HepG2 (cell line): Measurements from ENCODE around the gene SGF29. TPM values are rescaled to one million over a fixed set of nuclear protein-coding genes. Genes with fewer than 3 reads are reported as not detected.

Source experiments
- KDM5B ChIP-seq: sonication (generic); formaldehyde crosslinking; IDR thresholded peaks from 2 replicates; pipeline ENCODE4 v1.4.0; 2020; ENCODE audit warnings: missing genetic modification reagents, mild to moderate bottlenecking, borderline replicate concordance
- KLF9 ChIP-seq: IDR thresholded peaks from 2 replicates; pipeline ENCODE4 v1.6.1; 2016; ENCODE audit warnings: low read depth
- MAFG ChIP-seq: sonication (generic); formaldehyde crosslinking; IDR thresholded peaks from 2 replicates; pipeline ENCODE4 v1.5.1; 2020; ENCODE audit warnings: mild to moderate bottlenecking, missing genetic modification reagents
- NPAS2 ChIP-seq: sonication (generic); formaldehyde crosslinking; IDR thresholded peaks from 2 replicates; pipeline ENCODE4 v1.8.0; 2022; ENCODE audit warnings: mild to moderate bottlenecking, missing genetic modification reagents, borderline replicate concordance
- PHF20 ChIP-seq: sonication (generic); formaldehyde crosslinking; IDR thresholded peaks from 2 replicates; pipeline ENCODE4 v1.5.0; 2020; ENCODE audit warnings: mild to moderate bottlenecking, missing genetic modification reagents
- SRSF9 ChIP-seq: fragments of 200-400 bp; formaldehyde crosslinking; IDR thresholded peaks from 2 replicates; pipeline ENCODE4 v1.6.1; 2018; ENCODE audit warnings: borderline replicate concordance, mild to moderate bottlenecking, low read depth, low read length; ENCODE audit not compliant: insufficient read depth, poor library complexity, severe bottlenecking
- SRY ChIP-seq: sonication (generic); formaldehyde crosslinking; IDR thresholded peaks from 2 replicates; pipeline ENCODE4 v1.8.0; 2022; ENCODE audit warnings: mild to moderate bottlenecking, missing genetic modification reagents
- ZNF530 ChIP-seq: sonication (generic); formaldehyde crosslinking; IDR thresholded peaks from 2 replicates; pipeline ENCODE4 v1.5.0; 2020; ENCODE audit warnings: low read depth, mild to moderate bottlenecking, missing genetic modification reagents
- ZNF547 ChIP-seq: sonication (generic); formaldehyde crosslinking; IDR thresholded peaks from 2 replicates; pipeline ENCODE4 v1.5.1; 2020; ENCODE audit warnings: mild to moderate bottlenecking, missing genetic modification reagents
- ZNF878 ChIP-seq: sonication (generic); formaldehyde crosslinking; IDR thresholded peaks from 2 replicates; pipeline ENCODE4 v1.8.1; 2023; ENCODE audit warnings: mild to moderate bottlenecking, missing genetic modification reagents, moderate library complexity
- polyA plus RNA-seq, 8 experiments: library from polyadenylated mRNA; depleted of rRNA in 3 of 8; stranded (reverse) in 7 of 8; unstranded in 1 of 8; fragments of >200 nt; fragmentation: Illumina TruSeq in 4 of 8; extraction: Trizol in 4 of 8; gene quantifications; 2 replicates each; pipeline versions ENCODE4 v1.2.1 to v1.2.3, GENCODE V29; 2011 to 2016; ENCODE audit warnings: low read depth in 4 of 8, missing spikeins in 1 of 8, mixed read lengths in 1 of 8; ENCODE audit not compliant: insufficient read depth in 1 of 8
- total RNA-seq, 5 experiments: library from RNA; depleted of rRNA; stranded (reverse); fragments of >200 nt; fragmentation: Illumina TruSeq; extraction: Trizol; gene quantifications; 2 replicates each; pipeline ENCODE4 v1.2.3, GENCODE V29; 2016; ENCODE audit warnings: low read depth in 1 of 5
- TF ChIP-seq, protein P1 (sequence below): sonication (generic); formaldehyde crosslinking; IDR thresholded peaks from 2 replicates; pipeline ENCODE4 v1.5.1; 2020; ENCODE audit warnings: missing genetic modification reagents, mild to moderate bottlenecking, borderline replicate concordance
- TF ChIP-seq, protein P2 (sequence below): IDR thresholded peaks from 2 replicates; pipeline ENCODE4 v1.6.1; 2012; ENCODE audit warnings: inconsistent platforms
- TF ChIP-seq, protein P3 (sequence below): sonication (generic); formaldehyde crosslinking; IDR thresholded peaks from 2 replicates; pipeline ENCODE4 v1.4.0; 2020; ENCODE audit warnings: low read depth, missing genetic modification reagents

Gene SGF29
- total and polyA plus RNA-seq, 2 of the 13 experiments (the other 11 are each of a cell fraction or from before 2014, with no cell fraction given): 5.0 to 29.4 TPM

DNA sequence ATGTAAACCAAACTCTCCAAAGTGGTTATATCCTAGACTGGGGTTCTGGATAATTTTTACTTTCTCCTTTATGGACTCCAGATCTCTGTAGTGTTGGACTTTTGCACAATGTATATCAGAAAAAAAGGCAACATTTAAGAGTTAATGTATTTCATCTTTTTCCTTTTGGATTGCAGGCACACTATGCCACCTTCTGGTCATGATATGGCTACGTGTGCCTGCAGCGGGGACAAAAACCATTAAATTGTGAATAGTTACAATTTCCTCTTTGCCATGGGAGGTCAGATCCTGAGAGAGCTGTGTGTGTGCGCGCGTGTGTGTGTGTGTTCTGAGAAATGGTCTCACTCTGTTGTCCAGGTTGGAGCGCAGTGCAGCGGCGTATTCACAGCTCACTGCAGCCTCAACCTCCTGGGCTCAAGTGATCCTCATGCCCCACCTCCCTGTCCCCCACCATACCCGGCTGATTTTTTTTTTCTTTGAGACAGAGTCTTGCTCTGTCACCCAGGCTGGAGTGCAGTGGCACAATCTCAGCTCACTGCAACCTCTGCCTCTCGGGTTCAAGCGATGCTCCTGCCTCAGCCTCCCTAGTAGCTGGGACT is 4.3 kb upstream of the SGF29 start (continued):
- TF ChIP-seq, protein P1, sequence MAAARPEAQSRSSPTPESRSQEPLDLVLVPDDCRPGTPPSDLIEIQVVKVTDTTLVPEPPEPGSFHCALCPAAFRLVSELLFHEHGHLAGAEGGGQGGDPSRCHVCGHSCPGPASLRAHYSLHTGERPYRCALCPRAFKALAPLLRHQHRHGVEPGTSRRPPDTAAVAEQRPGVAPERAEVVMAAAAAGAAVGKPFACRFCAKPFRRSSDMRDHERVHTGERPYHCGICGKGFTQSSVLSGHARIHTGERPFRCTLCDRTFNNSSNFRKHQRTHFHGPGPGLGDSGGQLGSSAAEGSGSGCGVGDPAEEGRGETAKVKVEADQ (CRISPR knock-in tag): no peak
- no peak for TF ChIP-seq NPAS2
- no peak for TF ChIP-seq MAFG (CRISPR knock-in tag)
- no peak for TF ChIP-seq ZNF547 (CRISPR knock-in tag)
- TF ChIP-seq KDM5B: no peak
- TF ChIP-seq SRY: no peak
- TF ChIP-seq ZNF878 (CRISPR knock-in tag): no peak
- no peak for TF ChIP-seq SRSF9
- TF ChIP-seq, protein P2, sequence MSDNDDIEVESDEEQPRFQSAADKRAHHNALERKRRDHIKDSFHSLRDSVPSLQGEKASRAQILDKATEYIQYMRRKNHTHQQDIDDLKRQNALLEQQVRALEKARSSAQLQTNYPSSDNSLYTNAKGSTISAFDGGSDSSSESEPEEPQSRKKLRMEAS: no peak
- TF ChIP-seq, protein P3, sequence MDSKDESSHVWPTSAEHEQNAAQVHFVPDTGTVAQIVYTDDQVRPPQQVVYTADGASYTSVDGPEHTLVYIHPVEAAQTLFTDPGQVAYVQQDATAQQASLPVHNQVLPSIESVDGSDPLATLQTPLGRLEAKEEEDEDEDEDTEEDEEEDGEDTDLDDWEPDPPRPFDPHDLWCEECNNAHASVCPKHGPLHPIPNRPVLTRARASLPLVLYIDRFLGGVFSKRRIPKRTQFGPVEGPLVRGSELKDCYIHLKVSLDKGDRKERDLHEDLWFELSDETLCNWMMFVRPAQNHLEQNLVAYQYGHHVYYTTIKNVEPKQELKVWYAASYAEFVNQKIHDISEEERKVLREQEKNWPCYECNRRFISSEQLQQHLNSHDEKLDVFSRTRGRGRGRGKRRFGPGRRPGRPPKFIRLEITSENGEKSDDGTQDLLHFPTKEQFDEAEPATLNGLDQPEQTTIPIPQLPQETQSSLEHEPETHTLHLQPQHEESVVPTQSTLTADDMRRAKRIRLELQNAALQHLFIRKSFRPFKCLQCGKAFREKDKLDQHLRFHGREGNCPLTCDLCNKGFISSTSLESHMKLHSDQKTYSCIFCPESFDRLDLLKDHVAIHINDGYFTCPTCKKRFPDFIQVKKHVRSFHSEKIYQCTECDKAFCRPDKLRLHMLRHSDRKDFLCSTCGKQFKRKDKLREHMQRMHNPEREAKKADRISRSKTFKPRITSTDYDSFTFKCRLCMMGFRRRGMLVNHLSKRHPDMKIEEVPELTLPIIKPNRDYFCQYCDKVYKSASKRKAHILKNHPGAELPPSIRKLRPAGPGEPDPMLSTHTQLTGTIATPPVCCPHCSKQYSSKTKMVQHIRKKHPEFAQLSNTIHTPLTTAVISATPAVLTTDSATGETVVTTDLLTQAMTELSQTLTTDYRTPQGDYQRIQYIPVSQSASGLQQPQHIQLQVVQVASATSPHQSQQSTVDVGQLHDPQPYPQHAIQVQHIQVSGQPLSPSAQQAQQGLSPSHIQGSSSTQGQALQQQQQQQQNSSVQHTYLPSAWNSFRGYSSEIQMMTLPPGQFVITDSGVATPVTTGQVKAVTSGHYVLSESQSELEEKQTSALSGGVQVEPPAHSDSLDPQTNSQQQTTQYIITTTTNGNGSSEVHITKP: no peak
- TF ChIP-seq PHF20 (CRISPR knock-in tag): no peak
- no peak for TF ChIP-seq ZNF530 (CRISPR knock-in tag)
- TF ChIP-seq KLF9: no peak
